ENCODE measurements around the gene ENO4. TPM values are rescaled to one million over a fixed set of nuclear protein-coding genes. Genes with fewer than 3 reads are reported as not detected.

Gene ENO4
- total and polyA plus RNA-seq, 12 donors, result 0.11 to 0.19 (median 0.13) TPM; not detected in 9

- Histone ChIP-seq H3K27ac (no peak overlapping the region), H3K9me3 (no peaks in the 10 kb centered on the region), H3K27me3 (no peaks in the 10 kb centered on the region), H3K4me3 (no peak overlapping the region), H3K4me1 (no peaks in the 10 kb centered on the region), H3K36me3 (peaks cover 0 to 24% (median 0%) of the 10 kb centered on the region in 9 donors)
- DNase-seq (no peak), ATAC-seq (no peak)
- intact Hi-C loops (cut with DNase I), result no loop called here
- no peak for TF ChIP-seq CTCF (IDR thresholded peaks at IDR 0.05)
- WGBS, 2 donors, result 91 to 94% methylated on average over 2 of the region's 2 CpGs
Measured at GRCh38 chr10:116918583-116918982, 69.3 kb downstream of the ENO4 start.

GRCh38 chr10:116919164-116919563 lies 69.9 kb downstream of the ENO4 start:
- Histone ChIP-seq H3K4me3 (no peak overlapping the region), H3K27ac (no peak overlapping the region), H3K4me1 (no peaks in the 10 kb centered on the region), H3K9me3 (no peaks in the 10 kb centered on the region), H3K36me3 (peaks cover 0 to 24% (median 0%) of the 10 kb centered on the region in 9 donors), H3K27me3 (no peaks in the 10 kb centered on the region)
- intact Hi-C loops (cut with DNase I), result no loop called here
- no peak for DNase-seq
- 88 to 92% methylated on average over 2 of the region's 2 CpGs for WGBS, 2 donors
- no peak for TF ChIP-seq CTCF (IDR thresholded peaks at IDR 0.05)
- no peak for ATAC-seq

- 46 to 47% methylated on average over 2 of the region's 2 CpGs for WGBS, 2 donors
- intact Hi-C loops (cut with DNase I), result no loop called here
- Histone ChIP-seq H3K4me3 (no peak overlapping the region), H3K27ac (no peak overlapping the region), H3K36me3 (peaks cover 0 to 20% (median 0%) of the 10 kb centered on the region in 9 donors), H3K4me1 (no peaks in the 10 kb centered on the region), H3K27me3 (no peaks in the 10 kb centered on the region), H3K9me3 (no peaks in the 10 kb centered on the region)
- ATAC-seq (no peak), DNase-seq (no peak)
- TF ChIP-seq CTCF (IDR thresholded peaks at IDR 0.05), result no peak
Measured at GRCh38 chr10:116919706-116920105, 70.4 kb downstream of the ENO4 start.

GRCh38 chr10:116925056-116925455 lies 75.8 kb downstream of the ENO4 start:
- Histone ChIP-seq H3K36me3 (peaks cover 0 to 37% (median 0%) of the 10 kb centered on the region in 9 donors), H3K9me3 (no peaks in the 10 kb centered on the region), H3K4me1 (no peaks in the 10 kb centered on the region), H3K4me3 (no peak overlapping the region), H3K27ac (no peak overlapping the region), H3K27me3 (no peaks in the 10 kb centered on the region)
- no peak for DNase-seq
- TF ChIP-seq CTCF (IDR thresholded peaks at IDR 0.05), result no peak
- no peak for ATAC-seq
- WGBS, 2 donors, result 86 to 89% methylated on average over 3 of the region's 3 CpGs
- intact Hi-C loops (cut with DNase I), result no loop called here

Data from heart right ventricle (tissue), 16 donors.